NCI-H1092 (cell line): ENCODE data around the gene RAMP1.
"Not testable (repeated sequence)": the region's sequence is repeated elsewhere in the genome, so short reads cannot be mapped to it uniquely, and the experiment has no call there.

Experiments
- DNase-seq: peaks from one replicate; lab custom pipeline; 2025; lab: John Stamatoyannopoulos, UW

RAMP1 gene

DNA sequence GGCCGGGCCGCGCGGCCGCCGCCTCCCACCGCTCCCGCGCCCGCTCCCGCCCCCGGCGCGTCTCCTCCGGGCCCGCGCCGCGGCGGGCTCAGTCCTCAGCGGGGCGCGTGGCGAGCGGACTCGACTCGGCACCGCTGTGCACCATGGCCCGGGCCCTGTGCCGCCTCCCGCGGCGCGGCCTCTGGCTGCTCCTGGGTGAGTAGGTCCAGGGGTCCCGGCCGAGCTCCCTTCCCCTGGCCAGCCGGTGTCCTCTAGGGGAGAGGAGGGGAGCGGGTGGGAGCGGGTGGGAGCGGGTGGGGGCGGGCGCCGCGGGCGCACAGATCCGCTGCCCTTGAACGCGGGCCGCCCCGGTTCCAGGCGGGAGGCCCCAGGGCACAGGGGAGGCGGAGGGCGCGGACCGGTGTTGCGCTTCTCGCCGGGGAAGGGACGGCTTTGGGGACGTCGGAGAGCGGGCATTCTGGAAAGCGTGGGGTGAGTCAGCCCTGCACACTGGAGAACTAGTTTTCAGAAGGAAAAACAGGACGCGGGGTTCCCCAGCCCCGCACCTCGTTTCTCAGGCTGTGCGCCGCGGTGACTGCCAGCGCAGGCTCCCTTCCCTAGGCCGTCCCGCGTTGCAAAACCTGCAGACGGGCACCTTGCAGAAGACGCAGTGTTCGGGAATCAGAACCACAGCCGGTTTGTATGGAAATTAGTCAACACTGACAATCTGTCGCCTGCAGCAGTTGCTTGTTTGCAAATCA, at the start of gene RAMP1:
TSS of gene RAMP1 (plus strand) at position 91 of the 740 bp plus-strand sequence. CDS start at position 144, 53 bp downstream.
- DNase-seq = no peak

DNA sequence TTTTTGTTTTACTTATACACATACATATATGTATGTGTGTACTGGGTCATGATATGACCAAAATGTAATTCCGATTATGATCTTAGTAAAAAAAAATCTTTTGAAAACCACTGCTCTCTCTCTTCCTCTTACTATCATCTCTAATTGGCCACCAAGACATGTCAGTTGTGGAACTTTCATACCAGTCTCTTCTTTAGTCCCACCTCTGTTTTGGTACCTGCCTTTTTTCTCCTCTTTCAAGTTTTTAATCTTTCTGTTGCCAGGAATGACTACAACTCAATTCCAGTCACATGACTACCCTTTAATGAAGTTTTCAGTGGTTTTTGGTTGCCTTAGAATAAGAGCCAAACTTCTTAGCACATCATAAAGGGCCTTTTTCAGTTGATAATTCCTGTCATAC, 43.8 kb upstream of the RAMP1 start:
- no peak for DNase-seq

DNA sequence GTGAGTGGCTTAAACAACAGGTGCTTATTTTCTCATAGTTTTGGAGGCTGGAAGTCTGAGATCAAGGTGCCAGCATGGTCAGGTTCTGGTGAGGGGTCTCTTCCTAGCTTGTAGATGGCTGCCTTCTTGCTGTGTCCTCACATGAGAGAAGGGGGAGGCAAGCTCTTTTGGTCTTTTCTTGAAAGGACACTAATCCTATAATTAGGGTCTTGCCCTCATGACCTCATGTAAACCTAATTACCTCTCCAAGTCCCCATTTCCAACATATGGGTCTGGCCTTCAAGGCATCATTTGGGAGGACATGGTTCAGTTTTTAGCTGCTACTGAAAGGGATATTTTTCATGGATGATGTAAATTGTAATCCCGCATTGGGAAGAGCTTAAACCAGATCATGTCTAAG, 42.9 kb upstream of the RAMP1 start:
- no peak for DNase-seq

DNA sequence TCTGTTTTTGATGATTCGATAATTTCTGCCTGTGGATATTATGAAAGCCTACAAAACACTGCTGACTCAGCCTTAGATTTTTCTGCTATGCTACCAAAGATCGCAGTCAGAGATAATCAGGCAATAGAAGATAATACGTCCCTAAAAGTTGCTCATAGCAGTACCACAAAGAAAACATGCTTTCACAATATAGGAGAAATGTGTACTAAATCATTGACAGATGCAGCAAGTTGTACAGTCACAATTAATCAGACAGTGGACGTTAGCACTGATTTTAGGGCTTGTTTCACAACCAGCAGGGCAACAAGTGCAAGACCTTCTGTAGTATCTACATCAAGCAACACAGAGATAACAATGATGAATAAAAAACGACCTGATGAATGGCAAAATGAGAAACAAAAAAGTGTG, 41.4 kb upstream of the RAMP1 start:
- no peak for DNase-seq

DNA sequence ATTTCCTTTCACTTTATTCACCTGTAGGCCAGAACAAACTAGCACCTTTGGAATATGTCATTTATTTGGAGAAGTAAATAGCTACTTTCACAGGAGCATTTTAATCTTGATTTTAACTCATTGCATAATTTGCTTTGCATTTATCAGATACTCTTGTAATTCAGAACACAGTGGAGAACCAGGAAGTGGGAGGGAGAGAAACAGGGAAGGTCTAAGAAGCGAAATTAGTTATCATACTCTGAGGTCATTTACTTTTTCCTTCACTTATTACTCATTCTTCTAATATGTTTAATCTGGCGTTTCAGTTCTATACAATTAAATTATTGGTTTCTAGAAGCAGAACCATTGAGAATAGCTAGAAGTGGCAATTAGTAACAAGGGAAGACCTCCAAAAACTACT, 40.2 kb upstream of the RAMP1 start:
- DNase-seq = no peak

DNA sequence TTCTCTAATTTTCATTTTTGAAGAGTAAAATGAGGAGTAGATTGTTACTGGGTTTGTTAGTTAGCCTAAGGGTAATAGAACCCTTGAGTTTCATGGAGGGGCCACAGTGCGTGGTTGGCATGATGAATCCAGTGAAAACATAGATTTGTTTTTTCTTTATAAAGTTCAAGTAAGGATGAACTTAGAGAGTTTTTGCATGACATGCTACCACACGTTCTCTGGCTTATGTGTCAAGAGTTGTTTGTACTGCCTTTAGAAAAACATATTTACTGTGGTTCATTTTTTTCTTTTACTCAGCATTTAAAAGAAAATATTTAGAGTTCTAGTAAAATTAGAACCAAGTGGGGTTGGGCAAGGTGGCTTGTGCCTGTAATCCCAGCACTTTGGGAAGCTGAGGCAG, 39.0 kb upstream of the RAMP1 start:
- no peak for DNase-seq

DNA sequence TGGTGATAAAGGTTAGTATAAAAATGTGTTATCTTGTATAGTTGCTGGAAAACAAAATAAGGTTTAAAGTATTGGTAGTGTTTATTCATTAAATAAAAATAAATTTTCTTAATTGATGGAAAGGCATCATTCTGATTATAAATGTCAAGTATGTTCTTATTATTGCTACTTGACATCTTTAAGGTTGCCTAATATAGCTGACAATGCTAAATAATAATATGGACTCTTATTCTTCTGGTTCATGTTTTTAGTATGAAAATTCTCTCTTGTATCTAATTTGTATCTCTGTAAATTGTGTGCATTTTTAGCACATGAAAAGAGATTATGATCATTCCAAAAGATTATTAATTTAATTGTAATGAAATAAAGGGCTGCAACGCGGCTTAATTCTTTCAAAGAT, 35.9 kb upstream of the RAMP1 start:
- no peak for DNase-seq

DNA sequence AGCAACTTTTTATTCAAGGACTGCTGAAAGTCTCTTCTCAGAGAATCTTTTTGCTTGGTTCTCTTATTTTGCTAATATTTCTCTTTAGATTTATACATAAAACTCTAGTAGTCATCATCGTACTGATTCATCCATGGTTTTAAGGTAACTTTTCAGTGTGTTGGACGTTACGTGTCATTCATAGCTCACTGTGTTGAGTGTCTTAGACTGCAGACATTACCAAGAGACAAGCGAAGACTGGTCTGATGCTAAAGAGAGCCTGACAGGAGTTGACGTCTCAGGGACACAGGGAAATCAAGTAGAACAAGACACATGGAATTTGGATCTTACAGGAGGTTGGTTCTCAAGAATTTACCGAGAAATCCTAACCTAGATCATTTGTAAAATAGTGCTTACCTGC, 35.3 kb upstream of the RAMP1 start:
- no peak for DNase-seq

DNA sequence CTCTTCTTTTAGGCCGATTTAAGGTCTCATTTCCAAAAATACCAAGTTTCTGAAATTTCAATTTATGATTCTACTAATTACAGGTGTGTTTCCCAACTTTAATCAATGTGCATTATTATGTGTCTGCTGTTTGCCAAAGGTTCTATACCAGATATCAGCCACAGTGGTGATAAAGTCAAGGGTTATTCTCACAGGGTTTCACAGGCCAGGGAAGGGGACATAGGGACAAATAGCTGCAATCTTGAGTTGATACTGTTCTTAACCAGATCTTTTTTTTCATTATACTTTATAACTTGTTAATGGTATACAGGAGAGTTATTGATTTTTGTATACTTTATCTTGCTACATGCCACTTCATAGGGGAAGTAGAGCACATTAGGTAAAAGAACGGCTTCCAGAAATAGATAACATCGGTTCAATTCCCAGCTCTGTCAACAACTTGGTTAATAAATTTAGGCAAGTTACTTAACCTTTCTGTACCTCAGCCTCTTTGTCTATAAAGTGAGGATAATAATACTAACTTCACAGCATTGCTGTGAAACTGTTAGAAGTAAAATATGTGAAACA, 31.9 kb upstream of the RAMP1 start:
- no peak for DNase-seq

DNA sequence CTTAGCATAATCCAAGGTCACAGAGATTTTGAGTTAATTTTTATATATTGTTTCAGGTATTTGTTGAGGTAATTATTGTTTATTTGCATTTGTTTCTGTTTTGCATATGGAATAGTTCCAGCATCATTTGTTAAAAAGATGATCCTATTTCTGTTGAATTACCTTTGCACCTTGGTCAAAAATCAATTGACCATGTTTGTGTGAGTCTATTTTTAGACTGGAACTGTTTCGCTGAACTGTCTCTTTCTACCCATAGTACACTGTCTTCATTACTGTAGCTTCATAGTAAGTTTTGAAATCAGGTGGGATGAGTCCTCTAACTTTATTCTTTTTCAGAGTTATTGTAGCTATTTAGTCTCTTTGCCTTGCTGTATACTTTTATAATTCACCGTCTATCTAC, 28.9 kb upstream of the RAMP1 start:
- DNase-seq = no peak

DNA sequence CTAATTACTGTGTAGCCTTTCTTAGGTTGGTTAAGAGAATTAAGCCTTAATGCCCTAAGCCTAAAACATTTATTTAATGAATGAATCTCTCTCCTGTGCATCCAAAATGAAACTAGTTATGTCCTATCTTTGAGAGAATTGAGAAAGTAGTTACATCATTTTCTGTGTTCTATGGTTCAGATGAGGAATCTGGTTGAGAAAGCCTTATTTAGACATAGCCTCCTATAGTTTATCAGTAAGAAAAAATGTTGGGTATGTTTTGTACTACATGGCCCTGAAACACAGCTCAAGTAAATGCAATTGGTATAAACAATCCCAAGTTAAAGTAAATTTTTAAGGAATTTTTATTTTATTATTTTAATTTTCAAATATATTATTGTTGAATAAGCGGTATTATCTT, 25.9 kb upstream of the RAMP1 start:
- no peak for DNase-seq

DNA sequence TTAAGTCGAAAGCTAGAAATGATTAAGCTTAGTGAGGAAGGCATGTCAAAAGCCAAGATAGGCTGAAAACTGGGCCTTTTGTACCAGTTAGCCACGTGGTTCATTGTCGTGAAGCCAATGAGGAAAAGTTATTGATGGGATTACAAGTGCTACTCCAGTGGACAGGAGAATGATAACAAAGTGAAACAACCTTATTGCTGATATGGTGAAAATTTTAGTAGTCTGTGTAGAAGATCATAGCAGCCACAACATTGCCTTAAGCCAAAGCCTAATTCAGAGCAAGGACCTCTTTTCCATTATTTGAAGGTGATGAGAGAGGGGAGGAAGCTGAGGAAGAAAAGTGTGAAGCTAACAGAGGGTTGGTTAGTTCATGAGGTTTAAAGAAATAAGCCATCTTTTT, 24.1 kb upstream of the RAMP1 start:
- no peak for DNase-seq

DNA sequence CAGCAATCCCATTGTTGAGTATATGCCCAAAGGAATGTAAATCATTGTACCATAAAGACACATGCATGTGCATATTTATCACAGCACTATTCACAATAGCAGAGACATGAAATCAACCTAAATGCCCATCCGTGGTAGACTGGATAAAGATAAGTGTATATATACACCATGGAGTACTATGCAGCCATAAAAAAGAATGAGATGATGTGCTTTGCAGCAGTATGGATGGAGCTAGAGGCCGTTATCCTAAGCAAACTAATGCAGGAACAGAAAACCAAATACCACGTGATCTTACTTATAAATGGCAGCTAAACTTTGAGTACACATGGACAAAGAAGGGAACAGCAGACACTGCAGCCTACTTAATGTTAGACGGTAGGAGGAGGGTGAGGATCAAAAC, 18.4 kb upstream of the RAMP1 start:
- DNase-seq = no peak

DNA sequence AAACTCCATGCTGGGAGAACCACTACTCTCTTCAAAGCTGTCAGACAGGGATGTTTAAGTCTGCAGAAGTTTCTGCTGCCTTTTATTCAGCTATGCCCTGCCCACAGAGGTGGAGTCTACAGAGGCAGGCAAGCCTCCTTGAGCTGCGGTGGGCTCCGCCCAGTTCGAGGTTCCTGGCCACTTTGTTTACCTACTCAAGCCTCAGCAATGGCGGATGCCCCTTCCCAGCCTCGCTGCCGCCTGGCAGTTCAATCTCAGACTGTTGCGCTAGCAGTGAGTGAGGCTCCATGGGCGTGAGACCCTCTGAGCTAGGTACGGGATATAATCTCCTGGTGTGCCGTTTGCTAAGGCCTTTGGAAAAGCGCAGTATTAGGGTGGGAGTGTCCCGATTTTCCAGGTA, 10.5 kb upstream of the RAMP1 start:
- DNase-seq = not testable (repeated sequence)

DNA sequence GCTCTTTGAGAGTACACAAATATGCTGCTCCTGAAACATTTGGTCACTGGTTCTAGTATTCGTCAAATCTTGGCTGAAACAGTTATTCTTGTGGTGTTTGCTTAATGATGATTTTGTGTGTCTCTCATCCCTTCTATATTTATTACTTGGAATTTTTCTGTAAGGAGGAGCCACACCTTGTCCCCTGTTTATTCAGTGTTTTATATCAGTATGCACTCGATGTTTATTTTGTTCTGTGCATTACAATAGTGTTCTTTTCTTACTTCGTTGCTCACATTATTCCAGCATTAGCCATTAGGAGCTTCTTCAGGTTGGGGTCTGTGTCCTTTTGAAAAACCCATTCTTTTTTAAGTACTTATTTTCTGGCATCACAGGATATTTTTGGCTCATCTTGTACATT, 5.1 kb upstream of the RAMP1 start:
- no peak for DNase-seq

DNA sequence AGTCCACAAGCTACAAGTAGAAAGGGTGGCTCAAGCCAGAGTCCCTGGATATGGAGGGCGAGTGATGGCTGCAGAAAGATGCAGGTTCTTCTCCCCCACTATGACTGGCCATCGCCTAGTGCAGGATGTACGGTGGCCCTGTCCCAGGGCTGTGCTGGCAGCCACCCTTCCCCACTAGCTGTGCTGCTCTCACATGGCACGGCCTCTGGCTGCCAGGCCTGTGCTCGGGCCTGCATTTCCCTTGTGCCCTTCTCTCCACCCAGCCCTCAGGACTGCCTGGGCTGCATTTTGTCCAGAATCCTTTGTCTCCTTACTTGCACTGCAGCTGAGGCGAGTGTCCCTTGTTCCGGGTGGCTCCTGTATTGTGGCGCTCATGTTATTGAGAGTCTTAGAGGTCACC, 1.6 kb upstream of the RAMP1 start:
- no peak for DNase-seq

DNA sequence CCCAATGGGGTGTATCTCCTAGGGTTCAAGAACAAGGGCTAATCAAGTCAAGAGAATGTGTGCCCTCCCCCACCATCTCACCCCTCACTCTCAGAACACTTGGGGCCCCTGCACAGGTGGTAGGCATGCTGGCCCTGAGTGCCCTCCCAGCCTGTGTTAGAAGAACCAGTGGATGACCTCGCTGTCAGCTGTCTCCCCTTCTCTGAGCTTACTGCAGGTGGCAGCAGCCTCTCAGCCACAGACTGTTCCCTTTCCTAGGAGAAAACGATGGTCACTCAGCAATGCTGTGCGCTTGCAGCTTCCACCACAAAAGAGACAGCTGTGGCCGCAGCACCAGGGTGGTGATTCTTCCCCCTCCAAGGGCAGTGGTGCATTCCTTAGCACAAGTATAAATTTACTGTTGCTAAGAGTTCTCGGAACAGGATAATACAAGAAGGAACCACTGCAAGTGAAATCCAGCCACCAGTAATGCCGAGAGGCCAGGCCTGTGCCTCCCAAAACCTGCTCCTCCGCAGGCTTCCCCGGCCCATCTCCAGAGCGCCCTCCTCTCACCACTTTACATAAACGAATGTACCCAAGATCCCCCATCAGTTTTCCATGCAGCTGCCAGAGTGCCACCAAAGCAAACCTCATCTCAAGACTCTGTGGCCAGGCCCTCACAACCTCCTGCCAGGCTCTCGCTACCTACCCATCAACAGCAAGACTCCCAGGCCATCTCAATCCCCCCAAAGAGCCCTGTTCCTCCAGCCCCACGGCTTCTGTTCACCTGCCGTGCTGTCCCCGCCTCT, 935 bp upstream of the RAMP1 start:
- peak; percentile 36 for DNase-seq

DNA sequence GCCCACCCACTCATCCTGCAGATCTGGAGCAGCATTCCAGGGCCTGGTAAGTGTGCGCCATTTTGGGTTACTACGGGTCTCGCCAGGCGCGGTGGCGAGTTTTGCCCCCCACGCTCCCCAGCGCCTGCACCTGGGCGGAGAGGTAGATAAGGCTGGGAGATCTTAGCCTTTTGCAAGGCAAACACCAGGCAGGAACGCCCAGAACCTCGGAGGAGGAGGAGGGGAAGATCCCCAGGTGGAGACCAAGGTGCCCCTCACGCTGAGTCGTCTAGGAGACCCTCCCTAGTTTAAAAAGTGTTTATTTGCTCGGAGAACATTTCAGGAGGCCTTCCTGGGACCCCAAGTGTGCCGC, 365 bp upstream of the RAMP1 start:
- no peak for DNase-seq

DNA sequence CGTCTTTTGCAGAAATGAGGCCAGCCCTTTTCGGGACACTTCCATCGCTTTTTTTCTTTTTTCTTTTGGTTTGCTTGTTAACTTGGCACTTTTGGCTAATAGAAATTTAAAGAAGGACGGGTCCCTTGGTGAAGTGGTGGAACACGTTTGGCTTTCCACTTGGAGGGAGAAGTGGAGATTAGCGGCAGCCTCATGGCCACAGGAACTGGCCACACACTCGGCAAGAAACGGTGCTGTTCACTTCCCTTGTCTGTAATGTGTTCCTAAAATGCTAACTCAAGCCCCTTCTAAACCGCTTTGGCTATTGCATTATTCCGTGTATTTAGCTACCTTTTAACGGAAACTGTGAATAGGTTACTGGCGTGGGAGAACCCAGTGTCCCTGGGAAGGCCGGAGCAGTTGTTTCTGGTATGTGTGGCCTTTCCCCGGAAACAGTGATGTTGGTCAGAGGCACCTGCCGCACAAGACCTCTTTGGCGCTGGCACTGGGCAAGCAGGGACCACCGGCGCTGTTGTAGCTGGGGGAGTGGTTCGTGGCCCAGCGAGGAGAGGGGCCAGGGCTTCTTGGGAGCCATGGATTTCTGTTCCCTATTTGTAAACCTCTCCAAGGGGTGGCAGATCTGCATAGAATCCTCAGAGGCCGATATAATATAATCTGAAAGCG, 981 bp downstream of the RAMP1 start:
- no peak for DNase-seq

DNA sequence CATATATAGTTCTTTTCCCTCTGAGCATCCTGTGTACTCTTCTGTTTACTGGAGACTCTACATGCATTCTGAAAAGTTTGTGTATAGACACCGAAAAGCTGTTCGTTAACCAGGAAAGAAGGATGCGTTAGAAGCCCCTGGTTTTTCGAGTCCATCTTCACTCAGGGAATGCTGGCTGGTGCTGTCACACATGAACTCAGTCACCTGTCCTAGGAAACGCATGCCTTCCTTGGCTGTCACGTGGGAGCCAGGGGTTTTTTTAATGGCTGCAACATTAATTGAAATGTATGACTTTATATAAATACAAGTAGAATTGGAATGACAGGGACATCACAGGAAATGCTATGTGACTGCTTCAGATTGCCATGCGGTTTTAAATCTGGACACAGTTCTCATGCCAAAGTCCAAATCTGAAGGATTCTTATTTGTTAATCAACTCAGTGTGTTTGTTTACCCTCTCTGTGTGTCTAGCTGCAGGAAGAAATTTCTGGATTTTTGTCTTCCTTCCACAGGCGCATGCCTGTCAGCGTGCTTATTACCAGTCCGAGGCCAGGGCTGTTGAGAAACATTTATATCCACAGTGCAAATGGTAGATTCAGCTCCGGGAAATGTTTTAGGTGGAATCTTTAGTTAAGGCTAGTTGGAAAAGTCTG, 2.6 kb downstream of the RAMP1 start:
- no peak for DNase-seq

DNA sequence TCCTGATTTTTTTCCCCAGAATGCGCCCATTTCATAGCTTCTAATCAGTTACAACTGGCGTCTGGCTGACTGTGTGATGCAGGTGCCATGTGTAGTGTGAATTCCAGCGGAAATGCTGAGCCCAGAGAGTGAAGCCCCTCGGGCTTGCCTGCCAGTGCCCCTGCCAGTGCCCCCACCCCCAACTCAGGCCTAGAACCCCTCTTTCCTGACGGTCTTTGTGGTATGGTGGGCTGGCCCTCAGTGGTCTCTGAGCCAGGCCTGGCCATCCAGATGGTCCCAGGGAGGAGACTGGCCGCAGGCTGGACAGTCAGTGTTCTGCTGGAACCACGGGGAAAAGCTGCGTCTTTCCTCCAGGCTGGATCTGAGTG, 3.1 kb downstream of the RAMP1 start:
- DNase-seq = no peak

DNA sequence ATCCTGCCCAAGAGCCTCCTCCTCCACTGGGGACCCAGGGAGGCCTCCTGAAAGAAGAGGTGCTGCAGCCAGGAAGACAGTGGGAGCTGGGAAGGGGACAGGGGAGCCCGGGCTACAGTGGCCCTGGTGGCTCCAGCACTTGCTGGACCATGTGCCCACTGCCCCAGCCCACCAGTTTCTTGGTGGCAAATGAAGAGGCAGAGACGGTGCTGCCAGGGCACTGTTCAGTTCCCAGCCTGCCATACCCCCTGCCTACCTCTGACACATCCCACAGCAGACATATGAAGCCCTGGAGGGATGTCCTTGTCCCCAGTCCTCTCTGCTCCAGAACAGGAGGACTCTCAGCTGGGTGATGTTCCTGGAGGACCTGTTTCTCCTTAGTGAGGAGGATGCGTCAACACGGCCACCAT, 3.7 kb downstream of the RAMP1 start:
- no peak for DNase-seq
